H9 (cell line): ENCODE results near the gene PDZD8. TPM values are rescaled to one million over a fixed set of nuclear protein-coding genes. Genes with fewer than 3 reads are reported as not detected.

ENCODE experiments used
- DNase-seq: peaks from one replicate; pipeline ENCODE4 v3.0.0-alpha.2; 2017
- H2AFZ ChIP-seq: one replicate; pipeline ENCODE4 v1.6.1; 2013; ENCODE audit warnings: mild to moderate bottlenecking, low read length, control low read depth, moderate library complexity
- H2AK5ac ChIP-seq: 2 replicates; pipeline ENCODE4 v1.6.1; 2013; ENCODE audit warnings: low read length, control low read depth, mixed read lengths; ENCODE audit not compliant: insufficient read length
- H2BK120ac ChIP-seq: one replicate; pipeline ENCODE4 v1.6.1; 2013; ENCODE audit warnings: low read depth, mild to moderate bottlenecking, low read length, control low read depth, inconsistent platforms; ENCODE audit not compliant: poor library complexity, severe bottlenecking
- H2BK12ac ChIP-seq: 2 replicates; pipeline ENCODE4 v1.6.1; 2013; ENCODE audit warnings: low read length, control low read depth, mixed read lengths, low read depth; ENCODE audit not compliant: insufficient read length
- H2BK15ac ChIP-seq: 2 replicates; pipeline ENCODE4 v1.6.1; 2013; ENCODE audit warnings: low read depth, low read length, control low read depth
- H2BK20ac ChIP-seq: one replicate; pipeline ENCODE4 v1.6.1; 2013; ENCODE audit warnings: low read depth, mild to moderate bottlenecking, low read length, control low read depth, inconsistent platforms; ENCODE audit not compliant: poor library complexity, severe bottlenecking
- H2BK5ac ChIP-seq: 2 replicates; pipeline ENCODE4 v1.6.1; 2013; ENCODE audit warnings: low read length, control low read depth, mixed read lengths; ENCODE audit not compliant: insufficient read length
- H3K14ac ChIP-seq: 2 replicates; pipeline ENCODE4 v1.6.1; 2013; ENCODE audit warnings: low read length, control low read depth; ENCODE audit not compliant: insufficient read depth
- H3K18ac ChIP-seq: 2 replicates; pipeline ENCODE4 v1.6.1; 2013; ENCODE audit warnings: low read depth, mild to moderate bottlenecking, mixed read lengths, low read length, control low read depth; ENCODE audit not compliant: insufficient read length
- H3K23ac ChIP-seq: 2 replicates; pipeline ENCODE4 v1.6.1; 2013; ENCODE audit warnings: low read length, control low read depth, mixed read lengths, low read depth; ENCODE audit not compliant: insufficient read length
- H3K23me2 ChIP-seq: 2 replicates; pipeline ENCODE4 v1.6.1; 2013; ENCODE audit warnings: low read depth, mild to moderate bottlenecking, mixed read lengths, low read length, control low read depth; ENCODE audit not compliant: insufficient read length, poor library complexity, severe bottlenecking
- H3K27ac ChIP-seq: 2 replicates; pipeline ENCODE4 v1.5.1; 2013; ENCODE audit warnings: low read length, control low read depth, mixed read lengths, low read depth; ENCODE audit not compliant: insufficient read length
- H3K27me3 ChIP-seq: 2 replicates; pipeline ENCODE4 v1.6.1; 2013; ENCODE audit warnings: low read length, control low read depth, inconsistent platforms; ENCODE audit not compliant: insufficient read depth
- H3K4ac ChIP-seq: 2 replicates; pipeline ENCODE4 v1.6.1; 2013; ENCODE audit warnings: low read depth, mild to moderate bottlenecking, control low read depth, inconsistent platforms, low read length, moderate library complexity
- H3K4me1 ChIP-seq: 2 replicates; pipeline ENCODE4 v1.6.1; 2013; ENCODE audit warnings: low read length, control low read depth, inconsistent platforms; ENCODE audit not compliant: insufficient read depth
- H3K4me2 ChIP-seq: 2 replicates; pipeline ENCODE4 v1.6.1; 2013; ENCODE audit warnings: low read length, control low read depth, mixed read lengths; ENCODE audit not compliant: insufficient read length, insufficient read depth
- H3K56ac ChIP-seq: 2 replicates; pipeline ENCODE4 v1.6.1; 2013; ENCODE audit warnings: low read depth, mild to moderate bottlenecking, mixed read lengths, low read length, control low read depth; ENCODE audit not compliant: insufficient read length
- H3K79me1 ChIP-seq: 2 replicates; pipeline ENCODE4 v1.6.1; 2013; ENCODE audit warnings: low read depth, mild to moderate bottlenecking, moderate library complexity, low read length, control low read depth, inconsistent platforms; ENCODE audit not compliant: insufficient read depth, poor library complexity, severe bottlenecking
- H3K79me2 ChIP-seq: 2 replicates; pipeline ENCODE4 v1.6.1; 2013; ENCODE audit warnings: low read length, control low read depth, inconsistent platforms; ENCODE audit not compliant: insufficient read depth
- H3K9ac ChIP-seq: 2 replicates; pipeline ENCODE4 v1.6.1; 2013; ENCODE audit warnings: low read length, control low read depth, mixed read lengths; ENCODE audit not compliant: insufficient read length; ENCODE audit errors: extremely low read depth
- H3K9me3 ChIP-seq: one replicate; pipeline ENCODE4 v1.6.1; 2013; ENCODE audit warnings: low read depth, low read length, inconsistent platforms; ENCODE audit not compliant: control insufficient read depth
- H3T11ph ChIP-seq: one replicate; pipeline ENCODE4 v1.6.1; 2013; ENCODE audit warnings: mild to moderate bottlenecking, low read length, control low read depth, inconsistent platforms
- H4K20me1 ChIP-seq: one replicate; pipeline ENCODE4 v1.6.1; 2013; ENCODE audit not compliant: control insufficient read depth, insufficient read length, insufficient read depth
- H4K5ac ChIP-seq: 2 replicates; pipeline ENCODE4 v1.6.1; 2013; ENCODE audit warnings: low read depth, mild to moderate bottlenecking, mixed read lengths, low read length, control low read depth; ENCODE audit not compliant: insufficient read length
- H4K8ac ChIP-seq: replicated peaks from 2 replicates; pipeline ENCODE4 v1.6.1; 2013; ENCODE audit warnings: low read length, control low read depth, mixed read lengths, low read depth; ENCODE audit not compliant: insufficient read length
- H4K91ac ChIP-seq: 2 replicates; pipeline ENCODE4 v1.6.1; 2013; ENCODE audit warnings: low read depth, mild to moderate bottlenecking, moderate library complexity, mixed read lengths, low read length, control low read depth; ENCODE audit not compliant: insufficient read length
- H3K27ac Mint-ChIP-seq, 3 experiments: 2 replicates in 2 of 3; 3 replicates in 1 of 3; pipeline ENCODE4 v1.8.0; 2020 to 2021; ENCODE audit warnings: mixed read lengths in 3 of 3, mild to moderate bottlenecking in 1 of 3, moderate library complexity in 1 of 3
- H3K27me3 Mint-ChIP-seq: 2 replicates; pipeline ENCODE4 v1.8.0; 2021; ENCODE audit warnings: low read depth, mild to moderate bottlenecking, moderate library complexity, mixed read lengths
- H3K36me3 Mint-ChIP-seq, 3 experiments: 2 replicates in 2 of 3; 3 replicates in 1 of 3; pipeline ENCODE4 v1.8.0; 2020 to 2021; ENCODE audit warnings: low read depth in 3 of 3, mixed read lengths in 3 of 3; ENCODE audit not compliant: insufficient read depth in 1 of 3
- H3K4me1 Mint-ChIP-seq, 2 experiments: 2 replicates each; pipeline ENCODE4 v1.8.0; 2020; ENCODE audit warnings: mixed read lengths in 2 of 2
- H3K4me3 Mint-ChIP-seq, 2 experiments: 2 replicates in 1 of 2; 3 replicates in 1 of 2; pipeline ENCODE4 v1.8.0; 2020 to 2021; ENCODE audit warnings: mild to moderate bottlenecking in 2 of 2, mixed read lengths in 2 of 2, moderate library complexity in 1 of 2
- H3K9me3 Mint-ChIP-seq, 2 experiments: 2 replicates in 1 of 2; 3 replicates in 1 of 2; pipeline ENCODE4 v1.8.0; 2020; ENCODE audit warnings: mild to moderate bottlenecking in 2 of 2, mixed read lengths in 2 of 2, moderate library complexity in 1 of 2
- WGBS: extraction: QIAGEN DNeasy Blood & Tissue Kit; methylation state at CpG from one replicate; pipeline ENCODE4 v1.1.7; 2013; ENCODE audit warnings: missing lambda C conversion rate, low lambda C conversion rate, mixed read lengths; ENCODE audit not compliant: insufficient read length; ENCODE audit errors: extremely low coverage; 5-methylcytosine and 5-hydroxymethylcytosine counted together
- total RNA-seq: library from RNA; stranded (reverse); gene quantifications from 2 replicates; pipeline ENCODE4 v1.2.1, GENCODE V29; 2021
- TF ChIP-seq, protein P1 (sequence below): fragments of 200-600 bp; sonication (generic); conservative IDR thresholded peaks from 3 replicates; pipeline ENCODE4 v1.8.0; 2021; ENCODE audit warnings: antibody characterized with exemption, mild to moderate bottlenecking

PDZD8 gene
- total RNA-seq, 1 experiment from 2014 or later: 38.2 TPM

DNA sequence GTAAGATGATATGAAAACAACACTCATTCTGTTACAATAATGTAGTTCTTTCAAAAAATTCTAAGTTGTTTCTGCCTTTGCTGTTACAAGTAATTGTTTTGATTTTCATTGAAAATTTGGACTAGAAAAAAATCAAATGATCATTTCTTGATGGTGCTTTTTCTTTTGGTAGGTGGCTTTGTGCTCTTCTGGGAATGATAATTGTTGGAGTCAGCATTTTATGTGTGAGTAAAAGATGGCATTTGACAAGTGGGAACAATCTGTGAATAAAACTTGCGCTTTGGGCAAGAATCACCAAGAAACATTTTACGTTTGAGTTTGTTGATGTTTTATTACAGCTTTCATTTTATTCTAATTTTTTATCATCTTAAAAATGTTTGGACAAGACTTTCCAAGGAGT is 108.4 kb downstream of the PDZD8 start:
- Histone ChIP-seq H2AK5ac (no peak overlapping the region), H2BK120ac (no peak overlapping the region), H3T11ph (no peak overlapping the region), H3K23me2 (no peaks in the 10 kb centered on the region), H4K91ac (no peak overlapping the region), H3K56ac (no peak overlapping the region), H2BK15ac (no peak overlapping the region), H3K79me2 (no peaks in the 10 kb centered on the region), H3K9ac (no peak overlapping the region), H4K8ac (no peak overlapping the region), H2BK5ac (no peak overlapping the region), H2BK20ac (no peak overlapping the region), H3K79me1 (no peaks in the 10 kb centered on the region), H3K23ac (no peak overlapping the region), H4K5ac (no peak overlapping the region), H3K4me1 (no peaks in the 10 kb centered on the region), H3K27me3 (no peaks in the 10 kb centered on the region), H3K9me3 (no peaks in the 10 kb centered on the region), H3K4me2 (no peak overlapping the region), H2AFZ (no peak overlapping the region), H3K18ac (no peak overlapping the region), H4K20me1 (no peaks in the 10 kb centered on the region), H3K27ac (no peak overlapping the region), H3K4ac (no peak overlapping the region), H3K14ac (no peak overlapping the region), H2BK12ac (no peak overlapping the region)
- Mint-ChIP-seq H3K4me1 (peaks cover 0 to 7% of the 10 kb centered on the region in 2 experiments; a peak in 2 of 4 replicates), H3K4me3 (no peak overlapping the region), H3K27ac (no peak overlapping the region), H3K9me3 (no peaks in the 10 kb centered on the region; a peak in 1 of 5 replicates), H3K36me3 (peaks cover 0 to 3% (median 0%) of the 10 kb centered on the region in 3 experiments; a peak in 3 of 7 replicates), H3K27me3 (no peaks in the 10 kb centered on the region; the same call in 1 of the 2 replicates)
- TF ChIP-seq, protein P1, sequence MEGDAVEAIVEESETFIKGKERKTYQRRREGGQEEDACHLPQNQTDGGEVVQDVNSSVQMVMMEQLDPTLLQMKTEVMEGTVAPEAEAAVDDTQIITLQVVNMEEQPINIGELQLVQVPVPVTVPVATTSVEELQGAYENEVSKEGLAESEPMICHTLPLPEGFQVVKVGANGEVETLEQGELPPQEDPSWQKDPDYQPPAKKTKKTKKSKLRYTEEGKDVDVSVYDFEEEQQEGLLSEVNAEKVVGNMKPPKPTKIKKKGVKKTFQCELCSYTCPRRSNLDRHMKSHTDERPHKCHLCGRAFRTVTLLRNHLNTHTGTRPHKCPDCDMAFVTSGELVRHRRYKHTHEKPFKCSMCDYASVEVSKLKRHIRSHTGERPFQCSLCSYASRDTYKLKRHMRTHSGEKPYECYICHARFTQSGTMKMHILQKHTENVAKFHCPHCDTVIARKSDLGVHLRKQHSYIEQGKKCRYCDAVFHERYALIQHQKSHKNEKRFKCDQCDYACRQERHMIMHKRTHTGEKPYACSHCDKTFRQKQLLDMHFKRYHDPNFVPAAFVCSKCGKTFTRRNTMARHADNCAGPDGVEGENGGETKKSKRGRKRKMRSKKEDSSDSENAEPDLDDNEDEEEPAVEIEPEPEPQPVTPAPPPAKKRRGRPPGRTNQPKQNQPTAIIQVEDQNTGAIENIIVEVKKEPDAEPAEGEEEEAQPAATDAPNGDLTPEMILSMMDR: no peak
- DNase-seq: no peak
- no CpG with 5 or more reads among the region's 2 CpGs for WGBS
